ENCODE data around the gene MFAP2. TPM values are rescaled to one million over a fixed set of nuclear protein-coding genes. Genes with fewer than 3 reads are reported as not detected.

MFAP2 gene
- total RNA-seq, 1 donor from 2014 or later = 170 TPM

- Mint-ChIP-seq H3K9me3 (ENCODE audit: low read depth) (no peaks in the 10 kb centered on the region), H3K27me3 (no peaks in the 10 kb centered on the region), H3K4me3 (ENCODE audit: low read depth) (no peak overlapping the region), H3K36me3 (ENCODE audit: insufficient read depth) (peaks cover 16% of the 10 kb centered on the region), H3K27ac (no peak overlapping the region), H3K4me1 (ENCODE audit: low read depth) (no peaks in the 10 kb centered on the region)
- DNase-seq (ENCODE audit: low spot score, unreplicated experiment) = no peak
- TF ChIP-seq, protein P1, sequence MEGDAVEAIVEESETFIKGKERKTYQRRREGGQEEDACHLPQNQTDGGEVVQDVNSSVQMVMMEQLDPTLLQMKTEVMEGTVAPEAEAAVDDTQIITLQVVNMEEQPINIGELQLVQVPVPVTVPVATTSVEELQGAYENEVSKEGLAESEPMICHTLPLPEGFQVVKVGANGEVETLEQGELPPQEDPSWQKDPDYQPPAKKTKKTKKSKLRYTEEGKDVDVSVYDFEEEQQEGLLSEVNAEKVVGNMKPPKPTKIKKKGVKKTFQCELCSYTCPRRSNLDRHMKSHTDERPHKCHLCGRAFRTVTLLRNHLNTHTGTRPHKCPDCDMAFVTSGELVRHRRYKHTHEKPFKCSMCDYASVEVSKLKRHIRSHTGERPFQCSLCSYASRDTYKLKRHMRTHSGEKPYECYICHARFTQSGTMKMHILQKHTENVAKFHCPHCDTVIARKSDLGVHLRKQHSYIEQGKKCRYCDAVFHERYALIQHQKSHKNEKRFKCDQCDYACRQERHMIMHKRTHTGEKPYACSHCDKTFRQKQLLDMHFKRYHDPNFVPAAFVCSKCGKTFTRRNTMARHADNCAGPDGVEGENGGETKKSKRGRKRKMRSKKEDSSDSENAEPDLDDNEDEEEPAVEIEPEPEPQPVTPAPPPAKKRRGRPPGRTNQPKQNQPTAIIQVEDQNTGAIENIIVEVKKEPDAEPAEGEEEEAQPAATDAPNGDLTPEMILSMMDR (IDR thresholded peaks at IDR 0.05; ENCODE audit: unreplicated experiment) = no peak
These were observed 44.3 kb upstream of the MFAP2 start for GRCh38 chr1:17024721-17025120.

DNA sequence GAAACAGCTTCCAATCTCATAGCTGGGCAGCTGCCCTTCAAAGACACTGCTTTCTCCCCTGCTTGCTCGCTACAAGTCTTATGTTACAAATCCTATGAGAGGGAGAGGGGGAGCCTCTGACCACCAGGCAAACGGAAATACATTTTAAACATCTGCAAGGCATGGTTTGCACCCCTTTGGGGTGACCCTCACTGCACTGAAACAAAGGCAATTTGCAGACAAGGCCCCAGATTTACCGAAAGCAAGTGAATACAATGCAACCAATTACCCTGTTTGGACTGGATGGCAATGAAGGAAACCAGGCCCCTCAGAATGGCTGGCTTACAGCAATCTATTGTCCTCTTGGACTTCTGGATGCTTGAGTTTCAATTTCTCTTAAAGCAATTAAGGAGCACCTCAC is 43.2 kb upstream of the MFAP2 start:
- no peak for DNase-seq (ENCODE audit: low spot score, unreplicated experiment)
- Mint-ChIP-seq H3K27me3 (no peaks in the 10 kb centered on the region), H3K9me3 (ENCODE audit: low read depth) (no peaks in the 10 kb centered on the region), H3K36me3 (ENCODE audit: insufficient read depth) (peaks cover 21% of the 10 kb centered on the region), H3K4me3 (ENCODE audit: low read depth) (no peak overlapping the region), H3K4me1 (ENCODE audit: low read depth) (no peaks in the 10 kb centered on the region), H3K27ac (no peak overlapping the region)
- TF ChIP-seq, protein P1 (IDR thresholded peaks at IDR 0.05; ENCODE audit: unreplicated experiment) = no peak

GRCh38 chr1:17023102-17023501 is 42.7 kb upstream of the MFAP2 start:
- H3K36me3 Mint-ChIP-seq (ENCODE audit: insufficient read depth) = peaks cover 22% of the 10 kb centered on the region

GRCh38 chr1:17021896-17022295 is 41.5 kb upstream of the MFAP2 start:
- H3K36me3 Mint-ChIP-seq (ENCODE audit: insufficient read depth) = peaks cover 18% of the 10 kb centered on the region
- H3K27ac Mint-ChIP-seq = no peak overlapping the region
- TF ChIP-seq, protein P1 (IDR thresholded peaks at IDR 0.05; ENCODE audit: unreplicated experiment) = no peak
- H3K9me3 Mint-ChIP-seq (ENCODE audit: low read depth) = no peaks in the 10 kb centered on the region
- H3K27me3 Mint-ChIP-seq = no peaks in the 10 kb centered on the region
- no peak for DNase-seq (ENCODE audit: low spot score, unreplicated experiment)
- H3K4me1 Mint-ChIP-seq (ENCODE audit: low read depth) = no peaks in the 10 kb centered on the region
- H3K4me3 Mint-ChIP-seq (ENCODE audit: low read depth) = no peak overlapping the region

More at GRCh38 chr1:17023102-17023501, 42.7 kb upstream of the MFAP2 start:
- TF ChIP-seq, protein P1 (IDR thresholded peaks at IDR 0.05; ENCODE audit: unreplicated experiment) = no peak
- H3K4me3 Mint-ChIP-seq (ENCODE audit: low read depth) = no peak overlapping the region
- no peaks in the 10 kb centered on the region for H3K9me3 Mint-ChIP-seq (ENCODE audit: low read depth)
- no peaks in the 10 kb centered on the region for H3K27me3 Mint-ChIP-seq
- no peak overlapping the region for H3K27ac Mint-ChIP-seq
- H3K4me1 Mint-ChIP-seq (ENCODE audit: low read depth) = no peaks in the 10 kb centered on the region
- DNase-seq (ENCODE audit: low spot score, unreplicated experiment) = no peak

GRCh38 chr1:17020502-17020901 is 40.1 kb upstream of the MFAP2 start:
- Mint-ChIP-seq H3K4me1 (ENCODE audit: low read depth) (peaks cover 6% of the 10 kb centered on the region), H3K36me3 (ENCODE audit: insufficient read depth) (peaks cover 18% of the 10 kb centered on the region), H3K27me3 (no peaks in the 10 kb centered on the region), H3K27ac (no peak overlapping the region), H3K4me3 (ENCODE audit: low read depth) (no peak overlapping the region), H3K9me3 (ENCODE audit: low read depth) (no peaks in the 10 kb centered on the region)
- TF ChIP-seq, protein P1 (IDR thresholded peaks at IDR 0.05; ENCODE audit: unreplicated experiment) = no peak
- DNase-seq (ENCODE audit: low spot score, unreplicated experiment) = no peak

Measured in progenitor cell of endocrine pancreas (in vitro differentiated cells).